Aorta (tissue), 5 donors: ENCODE data around the gene DAGLA. TPM values are rescaled to one million over a fixed set of nuclear protein-coding genes. Genes with fewer than 3 reads are reported as not detected.

Experiments
- ATAC-seq: fragments of 200-7000 bp; cut with Tn5 transposase; one replicate; pipeline ENCODE4 v1.9.1; 2022; ENCODE audit warnings: moderate library complexity; ENCODE audit not compliant: low FRiP score
- DNase-seq, 2 donors: peaks; one replicate each; pipeline ENCODE4 v3.0.0-alpha.2; 2020
- H3K27ac ChIP-seq, 2 donors: one replicate each; pipeline ENCODE4 v1.5.1; 2013; ENCODE audit warnings: low read length in 2 of 2, mild to moderate bottlenecking in 2 of 2, moderate library complexity in 2 of 2, control low read depth in 1 of 2, inconsistent platforms in 1 of 2, low read depth in 1 of 2
- H3K27me3 ChIP-seq, 2 donors: one replicate each; pipeline ENCODE4 v1.6.1; 2013; ENCODE audit warnings: control low read depth in 1 of 2, low read length in 1 of 2, mild to moderate bottlenecking in 1 of 2, moderate library complexity in 1 of 2; ENCODE audit not compliant: insufficient read depth in 2 of 2, control insufficient read depth in 1 of 2
- H3K36me3 ChIP-seq, 2 donors: one replicate each; pipeline ENCODE4 v1.6.1; 2013; ENCODE audit warnings: control low read depth in 1 of 2, low read length in 1 of 2, mild to moderate bottlenecking in 1 of 2; ENCODE audit not compliant: insufficient read depth in 2 of 2, control insufficient read depth in 1 of 2
- H3K4me1 ChIP-seq, 2 donors: one replicate each; pipeline ENCODE4 v1.6.1; 2013; ENCODE audit warnings: low read length in 2 of 2, control low read depth in 1 of 2, mild to moderate bottlenecking in 1 of 2, moderate library complexity in 1 of 2; ENCODE audit not compliant: insufficient read depth in 2 of 2, control insufficient read depth in 1 of 2
- H3K4me3 ChIP-seq, 2 donors: one replicate each; pipeline ENCODE4 v1.5.1; 2013; ENCODE audit warnings: low read length in 2 of 2, control low read depth in 1 of 2, mild to moderate bottlenecking in 1 of 2
- H3K9me3 ChIP-seq: one replicate; pipeline ENCODE4 v1.6.1; 2013; ENCODE audit warnings: mild to moderate bottlenecking, low read length; ENCODE audit not compliant: control insufficient read depth
- WGBS, 2 donors: extraction: QIAGEN DNeasy Blood & Tissue Kit; methylation state at CpG; one replicate each; pipeline ENCODE4 v1.1.7; 2013; 5-methylcytosine and 5-hydroxymethylcytosine counted together
- intact Hi-C, 2 donors: fragments of 100-400 bp; cut with DNase I; formaldehyde crosslinking; loops; one replicate each; pipeline versions ENCODE4 v1.14.2 to v1.15.0; 2022
- polyA plus RNA-seq, 2 donors: library from polyadenylated mRNA; stranded (reverse); fragments of 200-250 nt; gene quantifications; one replicate each; pipeline ENCODE4 v1.2.3, GENCODE V29; 2013
- total RNA-seq, 2 donors: library from RNA; stranded (reverse); fragmentation: NEBNext Ultra II Directional; extraction: Animal tissue kit (Norgen Biotek cat#: 25700); gene quantifications; one replicate each; pipeline ENCODE4 v1.2.1, GENCODE V29; 2021
- donor health status: healthy with polysubstance abuse.
- donor health status: Bipolar disorder and iron deficiency.
- donor health status: DM: no; HTN: no; CAD: no.
- donor health status: DM: no; HTN: no; CAD: no.
- donor health status: DM: yes; HTN: yes; CAD: no.

The DAGLA gene
- total and polyA plus RNA-seq, 4 donors, result 0.51 to 3.5 (median 1.0) TPM

DNA sequence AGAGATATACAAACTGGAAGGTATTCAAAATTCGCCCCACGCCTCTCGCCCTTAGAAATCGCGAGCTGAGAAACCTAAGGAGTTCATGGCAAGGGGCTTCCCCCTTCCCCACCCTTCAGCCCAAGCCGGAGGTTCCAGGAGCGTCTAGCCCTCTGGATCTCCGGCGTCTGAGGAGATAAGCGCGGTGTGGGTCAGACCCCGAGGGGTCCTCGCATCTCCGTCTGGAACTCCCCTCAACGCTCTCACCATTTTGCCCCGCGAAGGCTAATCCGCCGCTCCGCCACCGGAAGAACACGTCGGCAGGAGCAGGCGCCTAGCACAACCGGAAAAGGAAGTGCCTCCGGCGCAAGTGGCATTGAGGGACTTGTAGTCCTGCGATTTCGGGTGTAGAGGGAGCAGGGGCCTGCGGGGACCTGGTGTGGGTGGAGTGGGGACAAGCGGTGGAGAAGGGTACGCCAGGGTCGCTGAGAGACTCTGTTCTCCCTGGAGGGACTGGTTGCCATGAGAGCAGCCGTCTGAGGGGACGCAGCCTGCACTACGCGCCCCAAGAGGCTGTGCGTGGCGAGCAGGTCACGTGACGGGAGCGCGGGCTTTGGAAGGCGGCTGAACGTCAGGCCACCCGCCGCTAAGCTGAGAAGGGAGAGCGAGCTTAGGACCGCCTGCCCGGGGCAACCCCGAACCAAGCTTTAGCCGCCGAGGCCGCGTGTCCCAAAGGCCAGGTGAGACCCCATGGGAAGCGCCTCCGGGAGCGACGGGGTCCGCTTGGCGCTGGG, 112.3 kb downstream of the DAGLA start, which contains the start of the genes FEN1 and TMEM258:
FEN1 (plus strand) TSS at position 602 of the 773 bp plus-strand sequence. CDS start 2,451 bp downstream, outside the sequence.
TMEM258 (minus strand) TSS at position 290 of the 773 bp plus-strand sequence; CDS start at position 249, 41 bp downstream.
- intact Hi-C loops, result loop anchor here (10.0 kb wide), 2 partner anchors 152 to 522 kb away; no protein-coding TSS in a partner anchor
- peak within 1 kb of the TSS; percentile 65 to 82 for H3K4me3 ChIP-seq
- peak within 1 kb of the TSS in 1 of 2 donors; percentile 98 for H3K27ac ChIP-seq
- H3K27me3 ChIP-seq, result no peaks in the 10 kb centered on the region
- DNase-seq (peak; percentile 94 to 96), ATAC-seq (peak; percentile 96)
- no peaks in the 10 kb centered on the region for H3K9me3 ChIP-seq
- peaks cover 0 to 3% of the 10 kb centered on the region in 2 donors for H3K36me3 ChIP-seq
- 0% methylated on average over 61 of the region's 61 CpGs for WGBS, 2 donors
- no peaks in the 10 kb centered on the region for H3K4me1 ChIP-seq

GRCh38 chr11:61793083-61793828, 113.1 kb downstream of the DAGLA start:
- H3K4me3 ChIP-seq, result peak overlapping the region; percentile 53 to 65
- intact Hi-C loops, result loop anchor here (10.0 kb wide), 2 partner anchors 152 to 522 kb away; no protein-coding TSS in a partner anchor
- H3K9me3 ChIP-seq, result no peaks in the 10 kb centered on the region
- no peak overlapping the region for H3K27ac ChIP-seq
- H3K36me3 ChIP-seq, result peaks cover 0 to 3% of the 10 kb centered on the region in 2 donors
- no peaks in the 10 kb centered on the region for H3K27me3 ChIP-seq
- no peak for DNase-seq
- no peaks in the 10 kb centered on the region for H3K4me1 ChIP-seq
- ATAC-seq, result no peak
- 3 to 4% methylated on average over 29 of the region's 29 CpGs for WGBS, 2 donors

DNA sequence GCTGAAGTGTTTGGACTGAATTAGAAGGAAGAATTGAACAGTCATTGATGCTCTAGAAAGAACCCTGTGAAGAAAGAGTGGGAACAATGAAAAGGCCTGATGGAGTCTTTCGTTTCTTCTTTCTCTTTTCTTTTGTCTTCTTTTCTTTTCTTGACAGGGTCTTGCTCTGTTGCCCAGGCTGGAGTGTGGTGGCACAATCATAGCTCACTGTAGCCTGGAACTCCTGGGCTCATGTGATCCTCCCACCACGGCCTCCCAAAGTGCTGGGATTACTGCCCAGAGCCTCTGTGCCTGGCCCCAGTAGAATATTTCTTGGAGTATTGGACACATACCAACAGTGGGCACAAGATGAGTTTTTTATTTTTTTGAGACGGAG, 113.6 kb downstream of the DAGLA start:
- intact Hi-C loops, result loop anchor here (10.0 kb wide), 2 partner anchors 151 to 521 kb away; no protein-coding TSS in a partner anchor
- H3K27me3 ChIP-seq, result no peaks in the 10 kb centered on the region
- ATAC-seq, result no peak
- peak in 1 of 2 donors; percentile 23 for DNase-seq
- no peaks in the 10 kb centered on the region for H3K4me1 ChIP-seq
- H3K4me3 ChIP-seq, result no peak overlapping the region
- 26 to 32% methylated on average over 3 of the region's 3 CpGs for WGBS, 2 donors
- peaks cover 0 to 3% of the 10 kb centered on the region in 2 donors for H3K36me3 ChIP-seq
- no peak overlapping the region for H3K27ac ChIP-seq
- no peaks in the 10 kb centered on the region for H3K9me3 ChIP-seq

GRCh38 chr11:61794579-61794978, 114.4 kb downstream of the DAGLA start:
- Histone ChIP-seq H3K4me1 (no peaks in the 10 kb centered on the region), H3K4me3 (no peak overlapping the region), H3K36me3 (peaks cover 0 to under 1% of the 10 kb centered on the region in 2 donors), H3K9me3 (no peaks in the 10 kb centered on the region), H3K27ac (no peak overlapping the region), H3K27me3 (no peaks in the 10 kb centered on the region)
- WGBS, 2 donors, result 87 to 88% methylated on average over 4 of the region's 4 CpGs
- peak in 1 of 2 donors; percentile 1 for DNase-seq
- intact Hi-C loops, result loop anchor here (10.0 kb wide), 2 partner anchors 150 to 520 kb away; no protein-coding TSS in a partner anchor
- no peak for ATAC-seq

DNA sequence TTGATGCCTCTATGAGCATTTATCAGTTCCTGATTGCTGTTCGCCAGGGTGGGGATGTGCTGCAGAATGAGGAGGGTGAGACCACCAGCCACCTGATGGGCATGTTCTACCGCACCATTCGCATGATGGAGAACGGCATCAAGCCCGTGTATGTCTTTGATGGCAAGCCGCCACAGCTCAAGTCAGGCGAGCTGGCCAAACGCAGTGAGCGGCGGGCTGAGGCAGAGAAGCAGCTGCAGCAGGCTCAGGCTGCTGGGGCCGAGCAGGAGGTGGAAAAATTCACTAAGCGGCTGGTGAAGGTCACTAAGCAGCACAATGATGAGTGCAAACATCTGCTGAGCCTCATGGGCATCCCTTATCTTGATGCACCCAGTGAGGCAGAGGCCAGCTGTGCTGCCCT, 115.3 kb downstream of the DAGLA start:
- no peaks in the 10 kb centered on the region for H3K36me3 ChIP-seq
- H3K4me3 ChIP-seq, result no peak overlapping the region
- no peak overlapping the region for H3K27ac ChIP-seq
- no peaks in the 10 kb centered on the region for H3K9me3 ChIP-seq
- ATAC-seq, result no peak
- 86 to 89% methylated on average over 12 of the region's 12 CpGs for WGBS, 2 donors
- H3K4me1 ChIP-seq, result no peaks in the 10 kb centered on the region
- DNase-seq, result peak in 1 of 2 donors; percentile 45
- H3K27me3 ChIP-seq, result no peaks in the 10 kb centered on the region
- intact Hi-C loops, result loop anchor here (5.0 to 10.0 kb wide), 8 partner anchors 77 to 519 kb away; partner anchors contain the start of gene INCENP (in 1 of the 2)

- intact Hi-C loops, result loop anchor here (2.0 to 10.0 kb wide), 9 partner anchors 76 to 519 kb away; partner anchors contain the start of gene INCENP (in 1 of the 2)
- H3K27ac ChIP-seq, result no peak overlapping the region
- ATAC-seq (no peak), DNase-seq (peak; percentile 33 to 69)
- no peaks in the 10 kb centered on the region for H3K9me3 ChIP-seq
- no peaks in the 10 kb centered on the region for H3K27me3 ChIP-seq
- H3K4me3 ChIP-seq, result no peak overlapping the region
- WGBS, 2 donors, result 91% methylated on average over 18 of the region's 18 CpGs
- H3K4me1 ChIP-seq, result no peaks in the 10 kb centered on the region
- H3K36me3 ChIP-seq, result no peaks in the 10 kb centered on the region
Measured at GRCh38 chr11:61795876-61796526, 115.8 kb downstream of the DAGLA start.
